Gastroesophageal sphincter (tissue), 3 donors: ENCODE measurements around the gene STXBP6.

Experiments used
- POLR2A ChIP-seq, 2 donors: fragments of 450-650 bp; IDR thresholded peaks; one replicate each; pipeline ENCODE4 v1.6.1; 2017; ENCODE audit warnings: antibody characterized with exemption in 2 of 2, mild to moderate bottlenecking in 2 of 2, moderate library complexity in 1 of 2
- TF ChIP-seq, protein P1 (sequence below), 4 experiments: fragments of 200-600 bp in 2 of 4; fragments of 450-650 bp in 2 of 4; sonication (generic) in 1 of 4; IDR thresholded peaks; one replicate each; pipeline ENCODE4 v1.5.1; 2017 to 2019; ENCODE audit warnings: antibody characterized with exemption in 4 of 4, mild to moderate bottlenecking in 2 of 4, moderate library complexity in 2 of 4

DNA sequence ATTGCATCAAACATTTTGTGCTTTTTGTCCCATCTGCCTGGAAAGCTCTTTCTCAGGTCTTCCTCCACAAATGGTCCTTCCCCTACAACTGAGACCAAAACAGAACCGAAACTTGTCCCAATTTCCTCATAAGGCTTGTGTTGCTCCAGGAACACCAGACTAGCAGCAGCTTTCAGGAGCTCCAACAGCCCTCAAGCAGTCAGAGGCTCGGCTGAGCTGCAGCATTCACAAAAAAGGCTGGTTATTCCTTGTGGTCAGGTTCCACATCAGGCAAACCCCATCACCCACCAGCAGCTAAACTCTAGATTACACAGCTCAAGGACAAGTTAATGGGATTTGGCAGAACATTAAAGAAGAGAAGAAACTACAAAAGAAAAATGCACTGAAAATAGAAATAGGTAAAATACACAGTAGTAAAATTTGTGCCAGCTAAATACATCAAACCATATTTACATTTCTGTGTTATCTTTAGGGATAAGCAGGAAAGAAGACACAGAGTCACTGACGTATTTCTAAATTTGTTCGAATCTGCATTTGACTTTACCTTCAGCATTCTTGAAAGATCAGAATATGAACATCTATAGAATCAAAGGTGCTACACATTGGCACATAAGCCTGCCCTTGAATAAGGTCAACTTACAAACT lies 141.2 kb downstream of the STXBP6 start:
- TF ChIP-seq, protein P1, sequence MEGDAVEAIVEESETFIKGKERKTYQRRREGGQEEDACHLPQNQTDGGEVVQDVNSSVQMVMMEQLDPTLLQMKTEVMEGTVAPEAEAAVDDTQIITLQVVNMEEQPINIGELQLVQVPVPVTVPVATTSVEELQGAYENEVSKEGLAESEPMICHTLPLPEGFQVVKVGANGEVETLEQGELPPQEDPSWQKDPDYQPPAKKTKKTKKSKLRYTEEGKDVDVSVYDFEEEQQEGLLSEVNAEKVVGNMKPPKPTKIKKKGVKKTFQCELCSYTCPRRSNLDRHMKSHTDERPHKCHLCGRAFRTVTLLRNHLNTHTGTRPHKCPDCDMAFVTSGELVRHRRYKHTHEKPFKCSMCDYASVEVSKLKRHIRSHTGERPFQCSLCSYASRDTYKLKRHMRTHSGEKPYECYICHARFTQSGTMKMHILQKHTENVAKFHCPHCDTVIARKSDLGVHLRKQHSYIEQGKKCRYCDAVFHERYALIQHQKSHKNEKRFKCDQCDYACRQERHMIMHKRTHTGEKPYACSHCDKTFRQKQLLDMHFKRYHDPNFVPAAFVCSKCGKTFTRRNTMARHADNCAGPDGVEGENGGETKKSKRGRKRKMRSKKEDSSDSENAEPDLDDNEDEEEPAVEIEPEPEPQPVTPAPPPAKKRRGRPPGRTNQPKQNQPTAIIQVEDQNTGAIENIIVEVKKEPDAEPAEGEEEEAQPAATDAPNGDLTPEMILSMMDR (IDR thresholded peaks at IDR 0.05), result no peak
- TF ChIP-seq POLR2A (IDR thresholded peaks at IDR 0.05), result no peak
